GM13977 (cell line): Measurements from ENCODE around the gene CFAP100.

Experiments used
- DNase-seq: peaks from one replicate; pipeline ENCODE4 v3.0.0; 2012; ENCODE audit warnings: low spot score
- in situ Hi-C: fragments of 300-500 bp; cut with MboI; formaldehyde crosslinking; loops from one replicate; pipeline ENCODE4 v1.12.0; 2022; ENCODE audit warnings: low sequenced_read_pairs, low pct_unique_long_range_greater_than_20kb, mixed read lengths, inconsistent platforms; ENCODE audit not compliant: unreplicated experiment
- TF ChIP-seq, protein P1 (sequence below): IDR thresholded peaks from 2 replicates; pipeline ENCODE4 v1.5.1; 2012; ENCODE audit warnings: mild to moderate bottlenecking, control low read depth; ENCODE audit not compliant: insufficient read depth; ENCODE audit errors: extremely low read depth, missing control alignments

CFAP100 gene

DNA sequence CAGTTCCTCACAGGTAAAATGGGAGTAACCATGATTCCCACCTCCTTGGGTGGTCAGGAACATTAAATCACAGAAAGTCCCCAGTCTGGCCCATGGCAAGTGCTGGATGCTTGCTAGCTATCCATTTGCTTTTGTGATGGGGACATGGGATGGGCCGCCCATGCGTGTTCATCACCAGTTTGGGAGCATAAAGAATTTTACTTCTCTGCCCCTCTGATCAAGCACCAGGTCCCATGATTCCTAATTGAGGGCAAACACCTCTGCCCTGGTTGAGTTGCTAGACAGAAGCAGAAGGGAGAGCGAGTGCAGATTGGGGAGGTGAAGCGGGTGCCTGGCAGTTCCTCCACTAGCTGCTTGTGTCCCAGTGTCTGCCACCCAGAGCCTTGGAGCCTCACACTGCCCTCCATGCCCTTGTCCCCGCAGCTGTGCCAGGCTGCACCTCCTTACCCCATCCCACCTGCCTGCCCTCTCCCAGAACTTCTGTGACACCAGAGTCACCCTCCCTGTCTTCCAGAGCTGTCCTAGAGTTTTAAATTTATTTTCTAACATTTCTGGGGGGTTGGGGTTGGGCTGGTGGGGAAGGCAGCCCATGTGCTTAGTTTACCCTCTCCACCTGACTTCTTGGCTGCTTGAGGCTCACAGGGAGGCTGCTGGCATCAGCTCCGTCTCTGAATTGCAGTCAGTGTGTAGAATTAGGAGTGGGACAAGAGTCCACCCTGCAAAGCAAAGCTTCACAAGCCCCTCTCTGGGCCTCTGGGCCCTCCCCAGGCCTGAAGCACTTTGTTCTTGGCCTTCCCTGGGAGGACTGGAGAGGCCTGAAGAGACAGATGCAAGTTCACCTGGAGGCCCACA, 18.4 kb downstream of the CFAP100 start:
- TF ChIP-seq, protein P1, sequence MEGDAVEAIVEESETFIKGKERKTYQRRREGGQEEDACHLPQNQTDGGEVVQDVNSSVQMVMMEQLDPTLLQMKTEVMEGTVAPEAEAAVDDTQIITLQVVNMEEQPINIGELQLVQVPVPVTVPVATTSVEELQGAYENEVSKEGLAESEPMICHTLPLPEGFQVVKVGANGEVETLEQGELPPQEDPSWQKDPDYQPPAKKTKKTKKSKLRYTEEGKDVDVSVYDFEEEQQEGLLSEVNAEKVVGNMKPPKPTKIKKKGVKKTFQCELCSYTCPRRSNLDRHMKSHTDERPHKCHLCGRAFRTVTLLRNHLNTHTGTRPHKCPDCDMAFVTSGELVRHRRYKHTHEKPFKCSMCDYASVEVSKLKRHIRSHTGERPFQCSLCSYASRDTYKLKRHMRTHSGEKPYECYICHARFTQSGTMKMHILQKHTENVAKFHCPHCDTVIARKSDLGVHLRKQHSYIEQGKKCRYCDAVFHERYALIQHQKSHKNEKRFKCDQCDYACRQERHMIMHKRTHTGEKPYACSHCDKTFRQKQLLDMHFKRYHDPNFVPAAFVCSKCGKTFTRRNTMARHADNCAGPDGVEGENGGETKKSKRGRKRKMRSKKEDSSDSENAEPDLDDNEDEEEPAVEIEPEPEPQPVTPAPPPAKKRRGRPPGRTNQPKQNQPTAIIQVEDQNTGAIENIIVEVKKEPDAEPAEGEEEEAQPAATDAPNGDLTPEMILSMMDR: no peak
- no peak for DNase-seq
- in situ Hi-C loops: no loop called here

DNA sequence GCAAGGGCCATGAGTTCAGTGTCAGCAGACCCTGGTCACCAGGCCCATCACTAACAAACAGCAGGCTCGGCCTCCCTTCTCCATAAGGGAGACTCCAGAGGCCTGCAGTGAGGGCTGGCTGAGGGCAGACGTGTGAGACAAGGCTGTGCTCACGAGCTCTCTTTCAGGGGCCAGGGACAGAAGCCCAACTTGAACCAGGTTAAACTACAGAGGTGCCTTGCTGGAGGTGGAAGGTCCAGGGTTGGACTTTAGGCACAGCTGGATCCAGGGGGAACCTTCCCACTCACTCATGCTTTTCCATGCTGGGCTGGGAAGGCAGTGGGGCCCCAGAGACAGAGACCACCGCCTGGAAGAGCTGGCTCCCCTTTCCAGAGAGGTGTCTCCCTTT, 19.0 kb downstream of the CFAP100 start:
- no peak for DNase-seq
- in situ Hi-C loops: no loop called here
- TF ChIP-seq, protein P1: no peak

DNA sequence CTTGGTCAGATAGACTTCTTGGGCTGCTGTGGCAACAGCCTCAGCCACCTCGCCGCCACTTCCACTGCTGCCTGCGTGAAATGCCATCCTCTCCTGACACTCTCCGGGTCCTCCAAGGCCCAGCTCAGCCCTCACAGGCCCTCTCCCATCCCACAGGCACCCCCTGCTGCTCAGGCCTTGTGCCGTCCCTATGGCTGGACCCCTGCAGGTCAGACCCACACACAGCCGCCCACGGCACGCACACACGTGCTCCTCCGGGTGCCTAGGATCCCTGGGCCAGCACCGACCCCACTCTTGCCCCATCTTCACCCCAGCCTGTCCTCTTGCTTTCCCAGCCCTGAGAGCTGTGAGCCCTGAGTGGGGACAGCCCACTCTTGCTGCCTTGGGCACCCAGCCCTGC, 19.7 kb downstream of the CFAP100 start:
- TF ChIP-seq, protein P1: no peak
- DNase-seq: no peak
- in situ Hi-C loops: no loop called here

DNA sequence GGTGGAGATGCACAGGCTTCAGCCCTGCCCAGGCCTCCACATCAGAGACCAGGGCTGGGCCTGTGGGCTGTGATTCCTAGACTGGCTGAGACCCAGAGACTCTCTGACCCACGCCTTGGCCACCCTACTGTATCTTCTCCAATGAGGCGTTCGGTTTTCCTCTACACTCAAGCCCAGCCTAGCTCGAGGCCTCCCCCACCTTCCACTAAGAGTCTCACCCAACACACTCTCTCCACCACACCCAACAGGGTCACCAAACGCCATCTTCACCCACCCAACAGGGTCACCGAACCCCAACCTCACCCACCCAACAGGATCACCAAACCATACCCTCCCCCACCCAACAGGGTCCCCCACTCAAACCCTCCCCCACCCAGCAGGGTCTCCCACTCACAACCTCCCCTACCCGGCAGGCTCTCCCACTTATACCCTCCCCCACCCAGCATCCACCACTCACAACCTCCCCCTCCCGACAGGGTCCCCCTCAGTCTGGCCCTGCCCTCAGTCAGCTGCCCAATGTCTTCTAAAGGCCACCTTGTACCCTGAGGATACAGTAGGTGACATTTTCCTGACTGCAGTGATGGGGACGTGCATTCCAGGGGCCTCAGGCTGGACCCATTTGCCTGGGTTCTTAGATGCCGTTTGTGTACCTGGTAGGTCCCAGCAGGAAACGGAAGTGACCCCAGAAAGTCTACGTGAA, 20.4 kb downstream of the CFAP100 start:
- no peak for DNase-seq
- TF ChIP-seq, protein P1: no peak
- in situ Hi-C loops: no loop called here

DNA sequence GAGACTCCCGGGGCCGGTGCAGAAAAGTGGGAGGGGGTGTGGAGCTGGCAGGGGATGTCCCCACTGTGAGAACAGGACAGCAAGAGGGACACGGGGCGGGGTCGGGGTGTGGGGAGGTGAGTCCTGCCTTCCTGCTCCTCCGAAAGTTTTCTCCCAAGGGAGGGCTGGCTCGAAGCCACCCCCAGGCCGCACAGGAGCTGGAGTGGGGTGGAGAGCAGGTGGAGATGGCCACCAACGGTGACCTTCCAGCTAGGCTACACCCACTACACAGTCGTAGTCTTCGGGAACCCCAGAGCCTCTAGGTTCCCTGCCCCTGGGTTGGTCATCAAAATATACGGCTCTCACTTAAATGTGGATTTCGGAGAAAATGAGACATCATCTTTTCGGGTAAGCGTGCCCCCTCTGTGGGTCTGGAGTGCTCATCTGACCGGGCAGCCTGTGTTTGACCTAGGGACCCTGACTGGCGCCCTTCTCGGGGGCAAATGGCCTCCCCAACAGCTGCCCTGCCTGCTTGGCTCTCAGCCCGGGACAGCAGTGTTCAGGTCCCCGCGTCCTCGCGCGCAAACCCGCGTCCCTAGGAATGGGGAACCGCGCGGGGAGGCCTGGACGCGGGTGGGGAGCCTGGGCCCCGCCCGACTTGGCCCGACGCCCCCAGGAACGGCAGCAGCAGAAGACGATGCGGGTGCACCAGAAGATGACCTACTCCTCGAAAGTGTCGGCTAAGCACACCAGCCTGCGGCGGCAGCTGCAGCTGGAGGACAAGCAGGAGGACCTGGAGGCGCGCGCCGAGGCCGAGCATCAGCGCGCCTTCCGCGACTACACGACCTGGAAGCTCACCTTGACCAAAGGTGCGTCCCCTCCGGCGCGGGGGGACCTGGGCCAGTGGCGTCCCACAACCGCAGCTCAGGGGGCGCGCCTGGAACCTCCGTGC, 21.2 kb downstream of the CFAP100 start:
- DNase-seq: no peak
- in situ Hi-C loops: no loop called here
- TF ChIP-seq, protein P1: no peak

DNA sequence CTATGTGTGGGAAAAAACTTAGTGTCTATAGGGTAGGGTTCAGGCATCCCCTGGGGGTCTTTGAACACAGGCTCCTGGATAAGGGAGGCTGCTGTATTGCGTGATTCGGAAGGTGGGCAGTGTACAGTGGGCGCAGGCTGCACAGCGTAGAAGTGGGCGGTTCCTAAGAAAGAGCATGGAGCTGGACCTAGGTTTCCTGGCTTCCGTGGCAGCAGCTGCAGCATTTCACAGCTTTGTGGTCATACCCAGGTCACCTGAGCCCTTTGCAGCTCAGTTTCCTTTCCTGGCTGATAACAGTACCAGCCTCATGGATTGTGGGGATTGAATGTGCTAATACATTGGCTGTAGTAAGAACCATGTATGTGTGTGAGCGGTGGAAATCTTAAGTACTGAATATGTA, 22.2 kb downstream of the CFAP100 start:
- in situ Hi-C loops: no loop called here
- TF ChIP-seq, protein P1: no peak
- DNase-seq: no peak
